ENCODE measurements around the gene LYZ. TPM values are rescaled to one million over a fixed set of nuclear protein-coding genes. Genes with fewer than 3 reads are reported as not detected.

LYZ gene
- total and polyA plus RNA-seq, 11 donors: 2.4 to 316 (median 13.8) TPM

DNA sequence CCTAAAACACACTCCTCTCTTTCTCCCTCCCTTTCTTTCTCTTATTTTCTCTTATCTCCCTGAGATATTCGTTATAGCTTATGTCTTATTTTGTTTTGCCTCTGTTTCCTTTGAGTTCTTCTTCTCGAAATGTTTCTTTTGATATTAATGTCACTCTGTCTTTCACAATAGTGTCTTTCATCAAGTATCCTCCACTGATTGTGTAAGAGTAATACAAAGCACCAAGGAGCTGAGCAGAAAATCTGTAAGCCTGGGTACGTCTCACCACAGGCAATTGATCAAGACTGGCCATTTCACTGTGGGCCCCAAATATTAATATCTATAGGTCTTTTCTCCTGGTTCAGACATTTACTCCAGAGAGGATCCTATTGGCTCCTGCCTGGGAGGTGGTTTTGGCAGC, 4.8 kb upstream of the LYZ start:
- Histone ChIP-seq H3K9me3 (no peaks in the 10 kb centered on the region), H3K36me3 (no peaks in the 10 kb centered on the region), H3K27ac (peak overlapping the region in 1 of 12 donors; percentile 48), H3K27me3 (no peaks in the 10 kb centered on the region), H3K4me3 (no peak overlapping the region), H3K4me1 (peaks cover 0 to 61% (median 0%) of the 10 kb centered on the region in 12 donors)
- WGBS, 4 donors: 68 to 76% (median 72%) methylated on average over 3 of the region's 3 CpGs
- ATAC-seq (no peak), DNase-seq (no peak)
- intact Hi-C loops (cut with DNase I): no loop called here
- no peak for TF ChIP-seq POLR2A (IDR thresholded peaks at IDR 0.05)
- TF ChIP-seq, protein P1, sequence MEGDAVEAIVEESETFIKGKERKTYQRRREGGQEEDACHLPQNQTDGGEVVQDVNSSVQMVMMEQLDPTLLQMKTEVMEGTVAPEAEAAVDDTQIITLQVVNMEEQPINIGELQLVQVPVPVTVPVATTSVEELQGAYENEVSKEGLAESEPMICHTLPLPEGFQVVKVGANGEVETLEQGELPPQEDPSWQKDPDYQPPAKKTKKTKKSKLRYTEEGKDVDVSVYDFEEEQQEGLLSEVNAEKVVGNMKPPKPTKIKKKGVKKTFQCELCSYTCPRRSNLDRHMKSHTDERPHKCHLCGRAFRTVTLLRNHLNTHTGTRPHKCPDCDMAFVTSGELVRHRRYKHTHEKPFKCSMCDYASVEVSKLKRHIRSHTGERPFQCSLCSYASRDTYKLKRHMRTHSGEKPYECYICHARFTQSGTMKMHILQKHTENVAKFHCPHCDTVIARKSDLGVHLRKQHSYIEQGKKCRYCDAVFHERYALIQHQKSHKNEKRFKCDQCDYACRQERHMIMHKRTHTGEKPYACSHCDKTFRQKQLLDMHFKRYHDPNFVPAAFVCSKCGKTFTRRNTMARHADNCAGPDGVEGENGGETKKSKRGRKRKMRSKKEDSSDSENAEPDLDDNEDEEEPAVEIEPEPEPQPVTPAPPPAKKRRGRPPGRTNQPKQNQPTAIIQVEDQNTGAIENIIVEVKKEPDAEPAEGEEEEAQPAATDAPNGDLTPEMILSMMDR (IDR thresholded peaks at IDR 0.05): no peak

DNA sequence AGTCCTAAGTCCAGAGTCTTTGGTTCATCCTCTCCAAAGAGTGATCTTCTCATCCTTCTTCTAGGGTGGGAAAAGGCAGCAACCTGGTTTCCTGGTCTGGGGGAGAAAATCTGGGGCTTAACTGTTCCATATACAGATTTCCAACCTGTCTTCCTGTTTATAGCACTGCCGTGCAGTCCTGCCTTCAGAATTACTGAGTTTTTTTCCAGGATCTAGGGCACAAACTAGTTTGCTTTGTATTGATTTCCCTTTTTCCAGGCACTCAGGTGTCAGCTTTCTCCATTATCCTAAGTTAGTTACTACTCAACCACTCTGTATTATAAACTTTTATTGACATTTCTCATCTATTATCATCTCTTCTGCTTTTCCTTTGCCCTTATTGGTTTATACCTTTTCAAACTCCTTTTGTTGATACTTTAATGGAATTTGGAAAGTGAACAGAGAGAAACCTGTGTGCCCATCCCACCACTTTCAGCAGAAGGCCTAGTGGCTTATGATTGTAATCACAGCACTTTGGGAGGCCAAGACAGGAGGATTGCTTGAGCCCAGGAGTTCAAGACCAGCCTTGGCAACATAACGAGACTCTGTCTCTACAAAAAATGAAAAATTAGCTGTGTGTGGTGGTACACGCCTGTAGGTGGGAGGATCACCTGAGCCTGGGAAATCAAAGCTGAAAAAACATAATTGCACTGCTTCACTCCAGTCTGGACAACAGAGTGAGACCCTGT, 4.1 kb upstream of the LYZ start:
- WGBS, 4 donors: 47 to 71% (median 50%) methylated on average over 3 of the region's 3 CpGs
- H3K4me1 ChIP-seq: peaks cover 0 to 54% (median 0%) of the 10 kb centered on the region in 12 donors
- H3K4me3 ChIP-seq: no peak overlapping the region
- peak overlapping the region in 1 of 12 donors; percentile 48 for H3K27ac ChIP-seq
- DNase-seq: no peak
- ATAC-seq: no peak
- H3K27me3 ChIP-seq: no peaks in the 10 kb centered on the region
- H3K36me3 ChIP-seq: no peaks in the 10 kb centered on the region
- intact Hi-C loops (cut with DNase I): no loop called here
- TF ChIP-seq POLR2A (IDR thresholded peaks at IDR 0.05): no peak
- TF ChIP-seq, protein P1 (IDR thresholded peaks at IDR 0.05): no peak
- H3K9me3 ChIP-seq: no peaks in the 10 kb centered on the region

DNA sequence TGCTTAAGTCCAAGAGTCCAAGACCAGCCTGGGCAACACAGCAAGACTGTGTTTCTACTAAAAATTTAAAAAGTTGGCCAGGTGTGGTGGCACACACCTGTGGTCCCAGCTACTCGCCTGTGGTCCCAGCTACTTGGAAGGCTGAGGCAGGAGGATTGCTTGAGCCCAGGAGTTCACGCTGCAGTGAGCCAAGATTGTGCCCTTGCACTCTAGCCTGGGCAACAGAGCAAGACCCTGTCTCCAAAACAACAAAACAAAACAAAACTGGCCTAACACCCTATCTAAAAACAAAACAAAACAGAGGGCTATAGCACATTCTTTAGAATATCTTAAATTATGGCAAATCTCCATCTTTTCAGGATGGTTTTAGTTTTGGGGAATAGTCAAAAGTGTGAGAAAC, 3.1 kb upstream of the LYZ start:
- no peak for ATAC-seq
- 82 to 97% (median 94%) methylated on average over 2 of the region's 2 CpGs for WGBS, 4 donors
- no peak for TF ChIP-seq POLR2A (IDR thresholded peaks at IDR 0.05)
- no peaks in the 10 kb centered on the region for H3K36me3 ChIP-seq
- no peak overlapping the region for H3K27ac ChIP-seq
- H3K4me3 ChIP-seq: no peak overlapping the region
- no peak for DNase-seq
- no peaks in the 10 kb centered on the region for H3K27me3 ChIP-seq
- peaks cover 0 to 45% (median 0%) of the 10 kb centered on the region in 12 donors for H3K4me1 ChIP-seq
- intact Hi-C loops (cut with DNase I): no loop called here
- no peaks in the 10 kb centered on the region for H3K9me3 ChIP-seq

DNA sequence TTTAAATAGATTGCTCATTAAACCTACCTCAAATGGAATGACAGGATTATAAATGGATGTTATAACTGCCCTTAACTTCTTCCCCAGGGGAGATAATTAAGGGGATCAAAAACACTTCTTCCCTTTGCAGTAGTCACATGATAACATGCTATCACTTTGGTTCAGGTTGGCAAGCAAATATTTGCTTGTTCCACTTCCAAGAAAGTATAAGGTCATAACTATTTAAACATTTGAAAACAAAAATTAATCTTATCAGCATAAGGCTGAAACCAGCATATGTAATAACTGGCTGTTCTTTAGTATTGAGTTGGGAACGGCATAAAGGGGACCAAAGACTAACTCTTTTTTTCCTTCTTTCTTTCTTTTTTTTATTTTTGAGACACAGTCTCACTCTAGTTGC, 2.4 kb upstream of the LYZ start:
- 26 to 52% (median 40%) methylated on average over 1 of the region's 1 CpG for WGBS, 4 donors
- Histone ChIP-seq H3K36me3 (no peaks in the 10 kb centered on the region), H3K4me1 (peaks cover 0 to 38% (median 0%) of the 10 kb centered on the region in 12 donors), H3K27ac (no peak overlapping the region), H3K27me3 (no peaks in the 10 kb centered on the region), H3K4me3 (no peak overlapping the region), H3K9me3 (no peaks in the 10 kb centered on the region)
- DNase-seq (no peak), ATAC-seq (no peak)
- TF ChIP-seq, protein P1 (IDR thresholded peaks at IDR 0.05): no peak
- intact Hi-C loops (cut with DNase I): no loop called here

Data from heart left ventricle (tissue), 16 donors.